ENCODE results near the gene EMC1.
"Not testable (repeated sequence)": the region's sequence is repeated elsewhere in the genome, so short reads cannot be mapped to it uniquely, and the experiment has no call there.

EMC1 gene

DNA sequence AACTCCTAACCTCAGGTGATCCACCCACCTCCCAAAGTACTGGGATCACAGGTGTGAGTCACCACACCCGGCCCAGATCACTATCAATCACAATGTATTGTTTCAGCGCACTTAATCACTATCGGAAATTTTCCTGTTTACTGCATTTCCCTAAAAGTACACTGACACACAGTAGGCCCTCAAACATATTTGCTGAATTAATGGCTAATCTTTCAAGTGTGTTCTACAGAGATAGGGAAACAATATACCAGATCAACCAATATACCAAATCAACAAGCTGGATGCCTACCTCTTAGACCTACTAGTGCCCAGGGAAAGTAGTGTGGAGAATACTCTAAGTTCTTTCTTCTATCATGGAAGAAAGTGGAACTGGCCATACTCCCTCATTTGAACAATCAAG, 58.3 kb downstream of the EMC1 start:
- H3K4me1 Mint-ChIP-seq, result no peaks in the 10 kb centered on the region
- no peak overlapping the region for H3K4me3 Mint-ChIP-seq
- DNase-seq (no peak), ATAC-seq (no peak)
- no peaks in the 10 kb centered on the region for H3K9me3 Mint-ChIP-seq
- H3K27ac Mint-ChIP-seq, result peak overlapping the region in 1 of 2 donors; percentile 46
- H3K27me3 Mint-ChIP-seq, result no peaks in the 10 kb centered on the region

DNA sequence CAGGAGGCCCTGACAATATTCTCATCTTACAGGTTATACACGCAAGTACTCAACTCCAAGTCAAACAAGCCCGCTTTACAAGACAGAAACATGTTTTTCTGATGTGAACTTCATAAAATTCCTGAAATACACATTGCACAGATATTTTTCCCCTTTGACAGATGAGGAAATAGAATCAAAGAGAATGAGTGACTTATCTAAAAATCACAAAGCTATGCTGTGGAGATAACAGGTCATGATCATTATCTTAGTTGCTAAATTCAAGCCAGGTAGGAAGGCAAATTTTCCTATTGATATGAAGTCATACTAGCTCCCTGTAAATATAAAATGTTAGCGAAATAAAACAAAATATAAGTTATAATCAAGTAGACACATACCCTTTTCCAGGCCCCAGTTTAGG, 59.5 kb downstream of the EMC1 start:
- ATAC-seq (no peak), DNase-seq (no peak)
- no peaks in the 10 kb centered on the region for H3K27me3 Mint-ChIP-seq
- no peak overlapping the region for H3K27ac Mint-ChIP-seq
- no peak overlapping the region for H3K4me3 Mint-ChIP-seq
- H3K9me3 Mint-ChIP-seq, result no peaks in the 10 kb centered on the region
- H3K4me1 Mint-ChIP-seq, result peaks cover 5% of the 10 kb centered on the region

DNA sequence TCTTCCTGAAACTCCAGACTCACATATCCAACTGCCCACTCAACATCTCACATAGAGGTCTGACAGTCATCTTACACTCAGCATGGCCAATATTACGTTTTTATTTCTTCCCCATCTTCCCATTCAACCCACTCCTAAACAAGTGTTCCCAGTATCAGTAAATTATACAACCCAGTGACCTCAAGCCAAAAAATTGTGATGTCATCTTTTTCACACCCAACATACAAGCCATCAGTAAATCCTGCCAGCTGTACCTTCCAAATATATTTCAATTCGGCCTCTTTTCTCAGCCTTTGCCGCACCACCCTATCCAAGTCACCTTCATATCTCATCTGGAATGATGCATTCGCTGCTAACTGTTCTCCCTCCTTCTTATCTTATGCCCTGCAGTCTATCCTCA, 60.9 kb downstream of the EMC1 start:
- Mint-ChIP-seq H3K9me3 (no peaks in the 10 kb centered on the region), H3K27me3 (no peaks in the 10 kb centered on the region), H3K4me3 (no peak overlapping the region), H3K4me1 (peaks cover 18% of the 10 kb centered on the region), H3K27ac (peak overlapping the region in 1 of 2 donors; percentile 2)
- ATAC-seq, result no peak
- no peak for DNase-seq

DNA sequence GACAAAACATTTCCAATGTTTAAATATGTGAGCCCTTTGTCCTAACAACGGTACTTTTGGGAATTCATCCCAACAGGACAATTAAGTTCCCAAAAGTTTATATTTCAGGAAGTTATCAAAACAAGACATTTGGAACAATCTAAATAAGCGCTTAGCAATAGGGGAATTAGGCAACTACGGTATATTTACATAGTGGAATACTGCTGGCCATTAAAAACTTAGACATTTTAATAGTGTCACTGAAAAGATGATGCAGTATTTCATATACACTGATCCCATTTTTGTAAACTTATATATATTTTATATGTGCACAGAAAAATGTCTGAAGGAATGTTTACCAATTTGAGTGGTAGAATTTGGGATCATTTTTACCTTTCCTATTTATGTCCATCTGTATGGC, 62.1 kb downstream of the EMC1 start:
- no peak overlapping the region for H3K27ac Mint-ChIP-seq
- peaks cover 18% of the 10 kb centered on the region for H3K4me1 Mint-ChIP-seq
- H3K27me3 Mint-ChIP-seq, result no peaks in the 10 kb centered on the region
- DNase-seq, result no peak
- no peaks in the 10 kb centered on the region for H3K9me3 Mint-ChIP-seq
- H3K4me3 Mint-ChIP-seq, result no peak overlapping the region
- no peak for ATAC-seq

DNA sequence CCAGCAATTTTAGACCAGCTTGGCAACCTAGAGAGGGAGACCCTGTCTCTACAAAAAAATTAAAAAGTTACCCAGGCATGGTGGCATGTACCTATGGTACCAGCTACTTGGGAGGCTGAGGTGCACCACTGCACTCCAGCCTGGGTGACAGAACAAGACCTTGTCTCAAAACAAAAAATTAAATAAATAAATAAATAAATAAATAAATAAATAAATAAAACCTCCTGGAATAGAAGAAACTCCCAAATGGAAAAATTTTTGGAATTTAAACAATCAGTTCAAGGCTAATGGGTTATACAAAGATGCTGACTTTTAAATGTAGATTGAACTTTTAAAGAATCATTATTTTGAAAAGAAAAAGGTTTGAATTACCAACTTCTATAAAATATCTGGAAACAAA, 63.5 kb downstream of the EMC1 start:
- no peaks in the 10 kb centered on the region for H3K27me3 Mint-ChIP-seq
- no peaks in the 10 kb centered on the region for H3K9me3 Mint-ChIP-seq
- H3K4me1 Mint-ChIP-seq, result peaks cover 18% of the 10 kb centered on the region
- DNase-seq (no peak), ATAC-seq (no peak)
- H3K4me3 Mint-ChIP-seq, result no peak overlapping the region
- H3K27ac Mint-ChIP-seq, result no peak overlapping the region

DNA sequence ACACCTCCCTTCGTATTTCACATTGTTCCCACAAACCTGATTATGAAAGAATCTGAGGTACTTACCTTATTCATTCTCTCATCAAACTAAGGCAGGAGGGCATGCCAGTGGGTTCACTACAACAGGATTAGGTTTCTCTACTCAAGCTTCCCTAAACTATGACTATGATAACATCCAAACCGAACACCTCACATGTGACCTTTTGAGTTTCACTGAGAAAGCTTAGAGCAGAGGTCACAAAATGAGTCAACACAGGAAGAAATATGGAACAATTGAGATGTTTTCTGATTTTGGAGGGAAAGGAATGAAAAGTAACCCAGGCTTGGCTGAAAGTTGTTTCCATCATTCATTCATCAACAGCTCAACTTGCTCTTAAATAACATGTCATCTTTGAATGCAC, 65.3 kb downstream of the EMC1 start:
- DNase-seq, result no peak
- Mint-ChIP-seq H3K4me1 (peaks cover 24% of the 10 kb centered on the region), H3K4me3 (peak overlapping the region; percentile 2 to 58), H3K27me3 (no peaks in the 10 kb centered on the region), H3K9me3 (no peaks in the 10 kb centered on the region), H3K27ac (peak overlapping the region; percentile 8 to 87)
- ATAC-seq, result peak; percentile 87

DNA sequence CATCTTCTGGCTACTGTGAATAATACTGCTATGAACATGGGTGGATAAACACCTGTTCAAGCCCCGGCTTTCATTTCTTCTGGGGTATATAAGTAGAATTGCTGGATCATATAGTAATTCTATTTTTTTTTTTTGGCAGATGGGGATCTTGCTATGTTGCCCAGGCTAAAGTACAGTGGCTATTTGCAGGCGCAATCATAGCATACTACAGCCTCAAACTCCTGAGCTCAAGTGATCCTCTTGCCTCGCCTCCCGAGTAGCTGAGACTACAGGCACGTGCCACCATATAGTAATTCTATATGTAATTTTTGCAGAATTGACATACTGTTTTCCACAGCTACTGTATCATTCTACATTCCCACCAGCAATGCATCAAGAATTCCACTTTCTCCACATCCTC, 69.1 kb downstream of the EMC1 start:
- Mint-ChIP-seq H3K27ac (no peak overlapping the region), H3K27me3 (no peaks in the 10 kb centered on the region), H3K9me3 (no peaks in the 10 kb centered on the region), H3K4me3 (no peak overlapping the region), H3K4me1 (peaks cover 37% of the 10 kb centered on the region)
- ATAC-seq (no peak), DNase-seq (no peak)

DNA sequence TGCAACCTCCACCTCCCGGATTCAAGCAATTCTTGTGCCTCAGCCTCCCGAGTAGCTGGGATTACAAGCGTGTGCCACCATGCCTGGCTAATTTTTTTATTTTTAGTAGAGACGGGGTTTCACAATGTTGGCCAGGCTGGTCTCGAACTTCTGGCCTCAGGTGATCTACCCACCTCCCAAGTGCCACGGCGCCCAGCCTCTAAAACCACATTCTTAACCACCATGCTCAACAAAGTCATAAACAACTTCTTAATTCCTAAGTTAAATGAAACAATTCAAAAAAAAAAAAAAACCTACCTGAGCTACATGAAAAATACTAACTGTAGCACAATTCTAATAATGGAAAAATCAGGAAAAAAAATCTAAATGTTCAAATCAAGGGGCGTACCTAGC, 71.1 kb downstream of the EMC1 start:
- Mint-ChIP-seq H3K27ac (peak overlapping the region; percentile 41 to 48), H3K4me1 (peaks cover 21% of the 10 kb centered on the region)
- not testable (repeated sequence) for H3K9me3 Mint-ChIP-seq, DNase-seq, H3K4me3 Mint-ChIP-seq, H3K27me3 Mint-ChIP-seq, ATAC-seq

DNA sequence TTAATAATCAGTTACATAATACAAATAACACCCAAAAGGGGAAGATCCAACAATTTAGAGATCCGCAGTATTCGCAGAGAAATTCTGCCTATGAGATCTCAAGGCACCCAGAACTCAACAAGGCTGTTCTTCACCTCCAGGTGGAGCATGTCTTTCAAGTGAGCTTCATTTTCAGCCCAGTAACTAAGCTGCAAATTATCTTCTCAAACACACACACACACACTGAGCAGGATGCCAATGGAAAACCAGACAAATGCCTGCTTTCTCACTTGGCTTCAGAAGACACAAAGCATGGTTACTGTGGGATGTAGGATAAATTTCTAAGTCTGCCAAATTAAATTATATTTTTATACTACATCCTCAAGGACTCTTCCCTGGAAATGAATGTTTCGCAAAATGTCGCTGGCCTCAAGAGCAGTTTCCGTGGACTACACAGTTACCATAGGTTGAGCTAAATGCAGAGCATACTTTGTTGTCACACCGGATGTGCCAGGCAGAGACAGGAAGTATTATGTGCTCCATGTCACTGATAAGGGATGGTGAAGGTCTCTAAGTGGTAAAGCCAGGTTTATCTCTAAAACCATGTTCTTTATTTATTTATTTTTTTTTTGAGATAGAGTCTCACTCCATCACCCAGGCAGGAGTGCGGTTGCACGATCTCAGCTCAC, 71.6 kb downstream of the EMC1 start:
- no peaks in the 10 kb centered on the region for H3K27me3 Mint-ChIP-seq
- DNase-seq (peak in 1 of 2 donors; percentile 14), ATAC-seq (peak; percentile 84)
- peak overlapping the region; percentile 48 to 86 for H3K27ac Mint-ChIP-seq
- no peak overlapping the region for H3K4me3 Mint-ChIP-seq
- peaks cover 21% of the 10 kb centered on the region for H3K4me1 Mint-ChIP-seq
- no peaks in the 10 kb centered on the region for H3K9me3 Mint-ChIP-seq

DNA sequence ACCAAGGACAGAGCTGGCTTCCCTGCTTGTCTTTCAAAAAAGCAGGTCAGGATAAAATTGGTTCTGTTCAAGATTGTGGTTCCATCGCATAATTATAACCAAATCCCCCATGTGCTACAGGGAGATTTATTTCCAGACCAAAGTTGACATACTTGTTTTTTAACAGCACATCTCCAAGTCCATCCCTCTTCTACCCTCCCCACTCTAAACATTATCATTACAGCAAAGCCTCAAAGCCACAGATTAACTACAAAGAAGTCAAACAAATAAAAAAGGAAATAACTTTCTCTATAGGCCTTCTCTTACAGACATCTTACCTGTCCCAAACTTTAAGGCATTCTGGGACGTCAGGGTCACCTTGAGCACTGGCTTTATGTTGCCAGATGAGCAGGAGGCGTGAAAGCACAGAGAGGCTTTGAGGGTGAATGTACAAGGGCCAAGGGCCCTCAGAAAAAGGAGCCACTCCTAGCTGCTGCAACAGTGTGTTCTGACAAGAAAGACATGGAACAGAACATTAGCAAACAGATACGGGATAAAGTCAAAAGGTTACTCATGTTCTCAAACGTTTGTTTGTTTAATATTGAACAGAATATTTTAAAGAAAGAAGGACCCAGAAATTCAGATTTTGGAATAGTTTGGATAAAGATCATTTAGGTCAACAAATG, 72.5 kb downstream of the EMC1 start:
- no peak overlapping the region for H3K4me3 Mint-ChIP-seq
- H3K27ac Mint-ChIP-seq, result no peak overlapping the region
- H3K9me3 Mint-ChIP-seq, result no peaks in the 10 kb centered on the region
- peaks cover 21% of the 10 kb centered on the region for H3K4me1 Mint-ChIP-seq
- ATAC-seq (no peak), DNase-seq (no peak)
- no peaks in the 10 kb centered on the region for H3K27me3 Mint-ChIP-seq

DNA sequence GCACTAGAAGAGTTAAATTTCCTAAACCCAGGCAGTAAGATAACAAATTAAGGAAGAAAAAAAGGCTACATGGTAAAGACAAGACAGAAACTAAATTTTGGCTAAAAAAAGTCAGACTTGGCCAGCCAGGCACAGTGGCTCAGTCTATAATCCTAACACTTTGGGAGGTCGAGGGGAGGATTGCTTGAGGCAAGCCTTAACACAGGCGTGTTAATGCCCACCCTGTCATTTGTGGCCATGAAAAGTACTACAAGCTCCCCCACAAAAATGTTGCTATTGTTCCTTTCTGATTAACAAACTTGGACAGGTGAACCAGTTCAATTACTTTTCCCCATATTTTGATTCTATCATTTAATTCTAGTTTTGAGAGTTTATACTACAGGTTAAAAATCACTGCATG, 73.5 kb downstream of the EMC1 start:
- DNase-seq (no peak), ATAC-seq (no peak)
- H3K27me3 Mint-ChIP-seq, result no peaks in the 10 kb centered on the region
- H3K27ac Mint-ChIP-seq, result peak overlapping the region in 1 of 2 donors; percentile 75
- H3K4me1 Mint-ChIP-seq, result peaks cover 21% of the 10 kb centered on the region
- H3K9me3 Mint-ChIP-seq, result no peaks in the 10 kb centered on the region
- no peak overlapping the region for H3K4me3 Mint-ChIP-seq

DNA sequence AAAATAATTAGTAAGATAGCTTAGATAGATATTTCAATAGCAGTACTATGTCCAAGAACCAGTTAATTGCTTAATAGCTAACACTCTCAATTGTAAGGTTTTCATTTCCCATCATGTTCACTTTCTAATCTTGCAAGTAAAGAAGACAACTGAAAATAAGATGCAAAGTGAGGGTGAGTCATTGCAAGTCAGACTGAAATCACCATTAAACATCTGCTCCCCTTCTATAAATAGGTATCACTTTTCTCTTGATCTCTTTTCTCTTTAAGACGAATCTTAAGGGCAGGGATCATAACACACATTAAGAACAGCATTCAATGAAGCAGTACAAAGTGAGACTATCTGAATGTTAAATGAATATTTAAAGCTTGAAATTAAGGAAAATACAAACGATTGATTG, 81.7 kb downstream of the EMC1 start:
- Mint-ChIP-seq H3K27me3 (no peaks in the 10 kb centered on the region), H3K27ac (peak overlapping the region in 1 of 2 donors; percentile 64), H3K9me3 (no peaks in the 10 kb centered on the region), H3K4me3 (no peak overlapping the region), H3K4me1 (peaks cover 21% of the 10 kb centered on the region)
- DNase-seq (no peak), ATAC-seq (no peak)

DNA sequence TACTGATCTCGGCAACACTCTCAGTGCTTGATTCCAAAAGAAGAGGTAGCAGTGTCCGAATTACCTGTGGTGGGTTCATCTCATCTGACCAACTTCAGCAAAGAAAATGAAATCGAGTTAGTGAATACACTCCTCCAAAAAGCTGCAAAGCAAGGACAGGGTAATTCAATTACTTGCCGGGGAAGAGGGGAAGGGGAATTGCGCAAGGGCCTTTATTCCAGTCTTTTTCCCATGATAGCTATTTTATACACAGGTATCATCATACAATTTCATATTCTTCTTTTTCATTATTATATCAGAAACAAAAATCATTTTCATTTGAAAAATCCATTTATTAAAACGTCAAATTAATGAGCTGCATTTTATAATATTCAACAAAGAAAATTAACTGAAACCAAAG, 84.2 kb downstream of the EMC1 start:
- Mint-ChIP-seq H3K4me3 (no peak overlapping the region), H3K27ac (no peak overlapping the region), H3K9me3 (no peaks in the 10 kb centered on the region), H3K4me1 (peaks cover 21% of the 10 kb centered on the region), H3K27me3 (no peaks in the 10 kb centered on the region)
- no peak for DNase-seq
- ATAC-seq, result no peak

DNA sequence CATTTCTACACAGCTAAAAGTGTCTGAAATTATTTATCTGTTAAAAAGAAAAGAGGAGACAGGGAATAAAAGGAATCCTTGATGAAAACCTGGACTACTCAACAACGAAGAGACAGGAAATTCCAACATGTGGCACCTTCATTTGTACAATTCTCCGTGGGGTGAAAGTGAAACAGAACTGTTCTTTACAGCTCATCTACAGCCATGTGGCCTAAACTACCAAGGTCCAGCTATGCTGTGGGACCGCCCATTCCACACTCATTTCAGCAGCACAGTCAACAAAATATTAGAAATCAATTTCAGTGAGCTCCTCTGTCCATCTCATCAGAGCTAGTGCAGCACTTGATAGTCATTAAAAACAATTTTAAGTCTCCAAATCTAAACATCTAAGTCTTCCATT, 85.3 kb downstream of the EMC1 start:
- H3K4me1 Mint-ChIP-seq, result peaks cover 20% of the 10 kb centered on the region
- no peaks in the 10 kb centered on the region for H3K27me3 Mint-ChIP-seq
- DNase-seq, result no peak
- no peaks in the 10 kb centered on the region for H3K9me3 Mint-ChIP-seq
- H3K4me3 Mint-ChIP-seq, result no peak overlapping the region
- no peak for ATAC-seq
- no peak overlapping the region for H3K27ac Mint-ChIP-seq
